SU-DHL-6 (cell line): ENCODE data around the gene GSC2.

ENCODE experiments used
- H2AFZ ChIP-seq: fragments of 200-600 bp; sonication (generic); 2 replicates; pipeline ENCODE4 v1.6.1; 2014; ENCODE audit warnings: low read depth, mild to moderate bottlenecking, moderate library complexity, mixed read lengths, antibody characterized with exemption, low read length; ENCODE audit not compliant: severe bottlenecking
- H3F3A ChIP-seq: fragments of 200-600 bp; shearing (Covaris generic); 2 replicates; pipeline ENCODE4 v1.6.0; 2016; ENCODE audit warnings: antibody characterized with exemption, mild to moderate bottlenecking; ENCODE audit not compliant: insufficient read depth
- H3K27ac ChIP-seq: fragments of 200-600 bp; sonication (generic); 2 replicates; pipeline ENCODE4 v1.5.1; 2016; ENCODE audit warnings: low read depth, mild to moderate bottlenecking, low read length, moderate library complexity, mixed read lengths
- H3K27me3 ChIP-seq: fragments of 200-600 bp; sonication (generic), shearing (Covaris generic); 2 replicates; pipeline ENCODE4 v1.6.0; 2014; ENCODE audit warnings: mild to moderate bottlenecking, low read length
- H3K36me3 ChIP-seq: fragments of 200-600 bp; sonication (generic); 2 replicates; pipeline ENCODE4 v1.6.1; 2014; ENCODE audit warnings: mild to moderate bottlenecking, low read length, mixed read lengths
- H3K4me2 ChIP-seq: fragments of 300-600, 200-600 bp; shearing (Covaris generic), sonication (generic); 2 replicates; pipeline ENCODE4 v1.6.0; 2014; ENCODE audit warnings: low read length, low read depth, mild to moderate bottlenecking; ENCODE audit not compliant: poor library complexity, severe bottlenecking
- H3K4me3 ChIP-seq: fragments of 200-600 bp; sonication (generic); 2 replicates; pipeline ENCODE4 v1.5.1; 2014; ENCODE audit warnings: antibody characterized with exemption, low read length, mild to moderate bottlenecking, mixed read lengths; ENCODE audit not compliant: insufficient read depth, poor library complexity, severe bottlenecking
- H3K79me2 ChIP-seq: fragments of 200-600 bp; sonication (generic); 2 replicates; pipeline ENCODE4 v1.6.1; 2014; ENCODE audit warnings: mild to moderate bottlenecking, low read length, moderate library complexity; ENCODE audit not compliant: insufficient read depth
- H3K9ac ChIP-seq: fragments of 200-600 bp; sonication (generic); 2 replicates; pipeline ENCODE4 v1.7.0; 2014; ENCODE audit warnings: mild to moderate bottlenecking, low read length
- H3K9me2 ChIP-seq: fragments of 200-600 bp; sonication (generic); replicated peaks from 2 replicates; pipeline ENCODE4 v1.6.1; 2014; ENCODE audit warnings: low read length; ENCODE audit not compliant: insufficient read depth
- H3K9me3 ChIP-seq: fragments of 200-600 bp; sonication (generic); 2 replicates; pipeline ENCODE4 v1.6.1; 2014; ENCODE audit warnings: low read length, mixed read lengths; ENCODE audit not compliant: insufficient read depth
- H4K20me1 ChIP-seq: fragments of 200-600 bp; sonication (generic); 2 replicates; pipeline ENCODE4 v1.6.1; 2014; ENCODE audit warnings: low read depth, mild to moderate bottlenecking, antibody characterized with exemption, low read length, moderate library complexity, mixed read lengths
- EZH2phosphoT487 ChIP-seq: fragments of 200-600 bp; sonication (generic), shearing (Covaris generic); conservative IDR thresholded peaks from 2 replicates; pipeline ENCODE4 v1.6.1; 2018; ENCODE audit warnings: mild to moderate bottlenecking, antibody characterized with exemption, low read length, moderate library complexity, mixed read lengths
- TF ChIP-seq, protein P1 (sequence below): fragments of 200-600 bp; sonication (generic); IDR thresholded peaks from one replicate; pipeline ENCODE4 v1.5.1; 2017; ENCODE audit warnings: antibody characterized with exemption, mild to moderate bottlenecking, low read length, moderate library complexity; ENCODE audit not compliant: insufficient read depth, poor library complexity, severe bottlenecking

The GSC2 gene

DNA sequence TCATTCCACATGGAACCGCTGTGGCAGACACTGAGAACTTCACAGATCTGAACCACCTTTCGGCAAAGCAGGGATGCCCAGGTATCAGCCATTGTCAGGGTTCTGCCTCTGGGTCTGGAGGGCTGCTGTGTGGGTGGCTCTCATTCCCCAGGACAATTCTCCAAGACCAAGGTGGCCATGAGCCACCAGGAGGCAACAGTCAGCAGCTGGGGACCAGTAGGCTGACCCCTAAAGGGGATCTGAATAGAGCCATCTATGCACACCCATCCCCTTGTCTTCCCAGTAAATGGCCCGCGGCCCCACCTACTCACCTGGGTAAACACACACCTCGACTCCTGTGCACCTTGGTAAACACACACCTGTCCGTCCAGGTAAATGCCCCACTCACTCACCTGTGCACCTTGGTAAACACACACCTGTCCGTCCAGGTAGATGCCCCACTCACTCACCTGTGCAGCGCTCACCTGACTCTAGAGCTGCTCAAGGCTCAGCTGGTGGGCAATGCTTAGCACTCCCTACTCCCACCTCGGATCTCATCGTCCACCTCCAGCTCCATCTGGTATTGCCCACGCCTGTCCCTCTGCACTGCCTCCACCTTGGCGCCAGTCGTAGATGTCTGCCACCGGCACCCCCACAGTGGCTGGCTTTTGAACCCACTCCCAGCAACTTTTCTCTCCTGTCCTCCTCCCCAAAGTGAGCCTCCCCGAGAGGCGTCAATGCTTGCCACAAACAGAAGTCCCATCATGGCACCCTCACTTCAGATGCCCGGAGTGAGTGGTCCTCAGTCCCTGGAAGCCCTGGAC, 18.2 kb upstream of the GSC2 start:
- Histone ChIP-seq H3K9ac (no peak overlapping the region), H2AFZ (no peak overlapping the region), H3K4me2 (no peak overlapping the region), H3F3A (no peaks in the 10 kb centered on the region), H3K9me2 (no peaks in the 10 kb centered on the region), H3K27me3 (no peaks in the 10 kb centered on the region), H3K9me3 (no peaks in the 10 kb centered on the region), H3K36me3 (no peaks in the 10 kb centered on the region), H3K27ac (no peak overlapping the region), H3K4me3 (no peak overlapping the region), H3K79me2 (peaks cover 17% of the 10 kb centered on the region), H4K20me1 (no peaks in the 10 kb centered on the region)
- TF ChIP-seq, protein P1, sequence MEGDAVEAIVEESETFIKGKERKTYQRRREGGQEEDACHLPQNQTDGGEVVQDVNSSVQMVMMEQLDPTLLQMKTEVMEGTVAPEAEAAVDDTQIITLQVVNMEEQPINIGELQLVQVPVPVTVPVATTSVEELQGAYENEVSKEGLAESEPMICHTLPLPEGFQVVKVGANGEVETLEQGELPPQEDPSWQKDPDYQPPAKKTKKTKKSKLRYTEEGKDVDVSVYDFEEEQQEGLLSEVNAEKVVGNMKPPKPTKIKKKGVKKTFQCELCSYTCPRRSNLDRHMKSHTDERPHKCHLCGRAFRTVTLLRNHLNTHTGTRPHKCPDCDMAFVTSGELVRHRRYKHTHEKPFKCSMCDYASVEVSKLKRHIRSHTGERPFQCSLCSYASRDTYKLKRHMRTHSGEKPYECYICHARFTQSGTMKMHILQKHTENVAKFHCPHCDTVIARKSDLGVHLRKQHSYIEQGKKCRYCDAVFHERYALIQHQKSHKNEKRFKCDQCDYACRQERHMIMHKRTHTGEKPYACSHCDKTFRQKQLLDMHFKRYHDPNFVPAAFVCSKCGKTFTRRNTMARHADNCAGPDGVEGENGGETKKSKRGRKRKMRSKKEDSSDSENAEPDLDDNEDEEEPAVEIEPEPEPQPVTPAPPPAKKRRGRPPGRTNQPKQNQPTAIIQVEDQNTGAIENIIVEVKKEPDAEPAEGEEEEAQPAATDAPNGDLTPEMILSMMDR: no peak
- TF ChIP-seq EZH2phosphoT487: no peak

DNA sequence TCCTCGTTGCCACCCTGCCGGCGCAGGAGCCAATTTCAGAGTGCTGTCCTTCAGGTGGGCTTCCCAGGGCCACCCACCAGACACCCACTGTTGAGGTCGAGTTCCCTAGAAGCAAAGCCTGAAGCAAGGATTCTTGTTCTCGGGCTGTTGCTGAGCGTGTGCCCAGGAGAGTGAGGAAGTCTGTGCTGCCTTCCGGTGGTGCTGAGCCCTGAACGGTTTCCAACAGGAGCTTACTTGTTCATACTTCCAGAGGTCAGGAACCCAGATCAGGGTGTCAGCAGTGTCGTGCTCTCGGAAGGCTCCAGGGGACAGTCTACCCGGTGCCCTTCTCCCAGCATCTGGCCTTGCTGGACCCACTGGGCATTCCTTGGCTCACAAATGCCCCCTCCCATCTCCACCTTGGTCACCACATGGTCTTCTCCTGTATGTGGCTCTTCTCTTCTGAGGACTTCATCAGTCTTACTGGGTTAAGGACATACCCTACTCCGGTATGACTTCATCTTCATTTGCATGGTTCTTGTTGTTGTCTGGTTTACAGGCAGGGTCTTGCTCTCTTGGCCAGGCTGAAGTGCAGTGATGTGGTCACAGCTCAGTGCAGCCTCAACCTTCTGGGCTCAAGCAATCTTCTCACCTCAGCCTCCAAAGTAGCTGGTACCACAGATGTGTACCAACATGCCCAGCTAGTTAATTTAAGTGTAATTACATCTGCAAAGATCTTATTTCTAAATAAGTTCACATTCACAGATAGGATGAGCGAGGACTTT, 17.2 kb upstream of the GSC2 start:
- no peaks in the 10 kb centered on the region for H3K9me3 ChIP-seq
- TF ChIP-seq, protein P1: no peak
- no peak for TF ChIP-seq EZH2phosphoT487
- H3K27me3 ChIP-seq: no peaks in the 10 kb centered on the region
- no peak overlapping the region for H3K4me2 ChIP-seq
- no peak overlapping the region for H3K4me3 ChIP-seq
- H3K9me2 ChIP-seq: no peaks in the 10 kb centered on the region
- H3K27ac ChIP-seq: no peak overlapping the region
- H3K36me3 ChIP-seq: no peaks in the 10 kb centered on the region
- no peaks in the 10 kb centered on the region for H3F3A ChIP-seq
- H3K79me2 ChIP-seq: peaks cover 7% of the 10 kb centered on the region
- H4K20me1 ChIP-seq: no peaks in the 10 kb centered on the region
- H2AFZ ChIP-seq: no peak overlapping the region
- no peak overlapping the region for H3K9ac ChIP-seq

DNA sequence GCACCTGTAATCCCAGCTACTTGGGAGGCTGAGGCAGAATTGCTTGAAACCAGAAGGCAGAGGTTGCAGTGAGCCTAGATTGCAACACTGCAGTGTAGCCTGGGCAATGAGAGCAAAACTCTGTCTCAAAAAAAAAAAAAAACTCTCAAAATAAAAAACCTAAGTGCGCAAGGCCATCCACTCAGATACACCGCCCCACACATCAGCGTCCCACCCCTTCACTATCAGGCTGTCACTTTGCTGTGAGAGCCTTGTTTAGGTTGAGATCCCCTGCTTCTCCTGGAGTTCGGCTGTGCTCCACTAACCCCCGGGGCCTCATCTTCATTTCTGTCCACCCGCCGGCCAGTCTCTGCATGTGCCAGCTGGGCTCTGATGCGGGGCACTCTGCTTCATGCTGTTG, 16.3 kb upstream of the GSC2 start:
- no peaks in the 10 kb centered on the region for H3K9me2 ChIP-seq
- no peaks in the 10 kb centered on the region for H3K79me2 ChIP-seq
- H3K4me2 ChIP-seq: no peak overlapping the region
- no peak overlapping the region for H3K27ac ChIP-seq
- H2AFZ ChIP-seq: no peak overlapping the region
- H3K4me3 ChIP-seq: no peak overlapping the region
- no peaks in the 10 kb centered on the region for H3K9me3 ChIP-seq
- no peak overlapping the region for H3K9ac ChIP-seq
- no peaks in the 10 kb centered on the region for H3K36me3 ChIP-seq
- TF ChIP-seq, protein P1: no peak
- no peak for TF ChIP-seq EZH2phosphoT487
- no peaks in the 10 kb centered on the region for H3F3A ChIP-seq
- no peaks in the 10 kb centered on the region for H4K20me1 ChIP-seq
- H3K27me3 ChIP-seq: no peaks in the 10 kb centered on the region
